ENCODE results near the gene LIMA1. TPM values are rescaled to one million over a fixed set of nuclear protein-coding genes. Genes with fewer than 3 reads are reported as not detected.
"Not testable (repeated sequence)": the region's sequence is repeated elsewhere in the genome, so short reads cannot be mapped to it uniquely, and the experiment has no call there.

The LIMA1 gene
- total and polyA plus RNA-seq, 2 donors = 46.9 to 120 TPM

GRCh38 chr12:50297027-50297426 is 13.7 kb upstream of the LIMA1 start:
- H3K27me3 ChIP-seq (ENCODE audit: control insufficient read depth in 2 of 2, insufficient read depth in 1 of 2, low read length in 1 of 2) = no peaks in the 10 kb centered on the region
- H3K36me3 ChIP-seq (ENCODE audit: control insufficient read depth in 2 of 2, insufficient read depth in 2 of 2, low read length in 1 of 2) = no peaks in the 10 kb centered on the region
- no peak for DNase-seq (ENCODE audit: low read depth in 6 of 9, low spot score in 9 of 9)
- no peaks in the 10 kb centered on the region for H3K4me1 ChIP-seq (ENCODE audit: control insufficient read depth in 2 of 2, insufficient read depth in 2 of 2, low read length in 2 of 2)
- 89% methylated on average over 3 of the region's 3 CpGs for WGBS
- no peak overlapping the region for H3K4me3 ChIP-seq (ENCODE audit: low read length in 2 of 2)
- H3K9me3 ChIP-seq (ENCODE audit: control insufficient read depth in 2 of 2, insufficient read depth in 1 of 2, low read length in 1 of 2) = no peaks in the 10 kb centered on the region
- H3K27ac ChIP-seq (ENCODE audit: low read depth in 1 of 2, low read length in 1 of 2) = no peak overlapping the region

- Histone ChIP-seq H3K4me1 (ENCODE audit: control insufficient read depth in 2 of 2, insufficient read depth in 2 of 2, low read length in 2 of 2) (no peaks in the 10 kb centered on the region), H3K4me3 (ENCODE audit: low read length in 2 of 2) (no peak overlapping the region), H3K27me3 (ENCODE audit: control insufficient read depth in 2 of 2, insufficient read depth in 1 of 2, low read length in 1 of 2) (no peaks in the 10 kb centered on the region), H3K27ac (ENCODE audit: low read depth in 1 of 2, low read length in 1 of 2) (peak overlapping the region in 1 of 2 donors; percentile 17), H3K9me3 (ENCODE audit: control insufficient read depth in 2 of 2, insufficient read depth in 1 of 2, low read length in 1 of 2) (no peaks in the 10 kb centered on the region), H3K36me3 (ENCODE audit: control insufficient read depth in 2 of 2, insufficient read depth in 2 of 2, low read length in 1 of 2) (no peaks in the 10 kb centered on the region)
- DNase-seq (ENCODE audit: low read depth in 6 of 9, low spot score in 9 of 9) = no peak
- WGBS = 95% methylated on average over 6 of the region's 6 CpGs
Measured at GRCh38 chr12:50296554-50296953, 13.2 kb upstream of the LIMA1 start.

GRCh38 chr12:50291377-50291776 is 8.1 kb upstream of the LIMA1 start:
- no peak overlapping the region for H3K4me3 ChIP-seq (ENCODE audit: low read length in 2 of 2)
- no peaks in the 10 kb centered on the region for H3K27me3 ChIP-seq (ENCODE audit: control insufficient read depth in 2 of 2, insufficient read depth in 1 of 2, low read length in 1 of 2)
- no peak for DNase-seq (ENCODE audit: low read depth in 6 of 9, low spot score in 9 of 9)
- 99% methylated on average over 1 of the region's 1 CpG for WGBS
- H3K9me3 ChIP-seq (ENCODE audit: control insufficient read depth in 2 of 2, insufficient read depth in 1 of 2, low read length in 1 of 2) = no peaks in the 10 kb centered on the region
- H3K36me3 ChIP-seq (ENCODE audit: control insufficient read depth in 2 of 2, insufficient read depth in 2 of 2, low read length in 1 of 2) = no peaks in the 10 kb centered on the region
- no peak overlapping the region for H3K27ac ChIP-seq (ENCODE audit: low read depth in 1 of 2, low read length in 1 of 2)
- H3K4me1 ChIP-seq (ENCODE audit: control insufficient read depth in 2 of 2, insufficient read depth in 2 of 2, low read length in 2 of 2) = no peaks in the 10 kb centered on the region

- H3K4me3 ChIP-seq (ENCODE audit: low read length in 2 of 2); H3K4me1 ChIP-seq (ENCODE audit: control insufficient read depth in 2 of 2, insufficient read depth in 2 of 2, low read length in 2 of 2); H3K36me3 ChIP-seq (ENCODE audit: control insufficient read depth in 2 of 2, insufficient read depth in 2 of 2, low read length in 1 of 2); H3K27me3 ChIP-seq (ENCODE audit: control insufficient read depth in 2 of 2, insufficient read depth in 1 of 2, low read length in 1 of 2); H3K9me3 ChIP-seq (ENCODE audit: control insufficient read depth in 2 of 2, insufficient read depth in 1 of 2, low read length in 1 of 2); DNase-seq (ENCODE audit: low read depth in 6 of 9, low spot score in 9 of 9); H3K27ac ChIP-seq (ENCODE audit: low read depth in 1 of 2, low read length in 1 of 2): not testable (repeated sequence)
- 93% methylated on average over 3 of the region's 3 CpGs for WGBS
Measured at GRCh38 chr12:50290692-50291091, 7.4 kb upstream of the LIMA1 start.

- peaks cover 10 to 18% of the 10 kb centered on the region in 2 donors for H3K4me1 ChIP-seq (ENCODE audit: control insufficient read depth in 2 of 2, insufficient read depth in 2 of 2, low read length in 2 of 2)
- no peaks in the 10 kb centered on the region for H3K9me3 ChIP-seq (ENCODE audit: control insufficient read depth in 2 of 2, insufficient read depth in 1 of 2, low read length in 1 of 2)
- no peak overlapping the region for H3K27ac ChIP-seq (ENCODE audit: low read depth in 1 of 2, low read length in 1 of 2)
- peaks cover 3 to 10% of the 10 kb centered on the region in 2 donors for H3K27me3 ChIP-seq (ENCODE audit: control insufficient read depth in 2 of 2, insufficient read depth in 1 of 2, low read length in 1 of 2)
- no peak for DNase-seq (ENCODE audit: low read depth in 6 of 9, low spot score in 9 of 9)
- H3K36me3 ChIP-seq (ENCODE audit: control insufficient read depth in 2 of 2, insufficient read depth in 2 of 2, low read length in 1 of 2) = no peaks in the 10 kb centered on the region
- 98% methylated on average over 7 of the region's 7 CpGs for WGBS
- H3K4me3 ChIP-seq (ENCODE audit: low read length in 2 of 2) = no peak overlapping the region
Measured at GRCh38 chr12:50287271-50287670, 4.0 kb upstream of the LIMA1 start.

GRCh38 chr12:50285253-50285652 is 1.9 kb upstream of the LIMA1 start:
- 98% methylated on average over 1 of the region's 1 CpG for WGBS
- H3K9me3 ChIP-seq (ENCODE audit: control insufficient read depth in 2 of 2, insufficient read depth in 1 of 2, low read length in 1 of 2) = no peaks in the 10 kb centered on the region
- H3K36me3 ChIP-seq (ENCODE audit: control insufficient read depth in 2 of 2, insufficient read depth in 2 of 2, low read length in 1 of 2) = no peaks in the 10 kb centered on the region
- H3K4me1 ChIP-seq (ENCODE audit: control insufficient read depth in 2 of 2, insufficient read depth in 2 of 2, low read length in 2 of 2) = peaks cover 10 to 18% of the 10 kb centered on the region in 2 donors
- no peak overlapping the region for H3K4me3 ChIP-seq (ENCODE audit: low read length in 2 of 2)
- H3K27me3 ChIP-seq (ENCODE audit: control insufficient read depth in 2 of 2, insufficient read depth in 1 of 2, low read length in 1 of 2) = peaks cover 3 to 10% of the 10 kb centered on the region in 2 donors
- no peak overlapping the region for H3K27ac ChIP-seq (ENCODE audit: low read depth in 1 of 2, low read length in 1 of 2)
- no peak for DNase-seq (ENCODE audit: low read depth in 6 of 9, low spot score in 9 of 9)

- H3K4me1 ChIP-seq (ENCODE audit: control insufficient read depth in 2 of 2, insufficient read depth in 2 of 2, low read length in 2 of 2) = peaks cover 10 to 18% of the 10 kb centered on the region in 2 donors
Measured at GRCh38 chr12:50282721-50283228, 545 bp downstream of the LIMA1 start.

GRCh38 chr12:50279501-50279900 is 3.8 kb downstream of the LIMA1 start:
- no peaks in the 10 kb centered on the region for H3K9me3 ChIP-seq (ENCODE audit: control insufficient read depth in 2 of 2, insufficient read depth in 1 of 2, low read length in 1 of 2)
- peaks cover 3 to 10% of the 10 kb centered on the region in 2 donors for H3K27me3 ChIP-seq (ENCODE audit: control insufficient read depth in 2 of 2, insufficient read depth in 1 of 2, low read length in 1 of 2)
- no peak overlapping the region for H3K4me3 ChIP-seq (ENCODE audit: low read length in 2 of 2)
- DNase-seq (ENCODE audit: low read depth in 6 of 9, low spot score in 9 of 9) = no peak
- no peak overlapping the region for H3K27ac ChIP-seq (ENCODE audit: low read depth in 1 of 2, low read length in 1 of 2)
- H3K4me1 ChIP-seq (ENCODE audit: control insufficient read depth in 2 of 2, insufficient read depth in 2 of 2, low read length in 2 of 2) = peaks cover 8 to 17% of the 10 kb centered on the region in 2 donors
- WGBS = 94% methylated on average over 4 of the region's 4 CpGs
- no peaks in the 10 kb centered on the region for H3K36me3 ChIP-seq (ENCODE audit: control insufficient read depth in 2 of 2, insufficient read depth in 2 of 2, low read length in 1 of 2)

More at GRCh38 chr12:50282721-50283228, 545 bp downstream of the LIMA1 start:
- peak in 1 of 9 donors; percentile 6 for DNase-seq (ENCODE audit: low read depth in 6 of 9, low spot score in 9 of 9)
- H3K27ac ChIP-seq (ENCODE audit: low read depth in 1 of 2, low read length in 1 of 2) = no peak overlapping the region
- H3K9me3 ChIP-seq (ENCODE audit: control insufficient read depth in 2 of 2, insufficient read depth in 1 of 2, low read length in 1 of 2) = no peaks in the 10 kb centered on the region
- WGBS = 37% methylated on average over 14 of the region's 14 CpGs
- peaks cover 3 to 10% of the 10 kb centered on the region in 2 donors for H3K27me3 ChIP-seq (ENCODE audit: control insufficient read depth in 2 of 2, insufficient read depth in 1 of 2, low read length in 1 of 2)
- peak overlapping the region; percentile 62 to 74 for H3K4me3 ChIP-seq (ENCODE audit: low read length in 2 of 2)
- H3K36me3 ChIP-seq (ENCODE audit: control insufficient read depth in 2 of 2, insufficient read depth in 2 of 2, low read length in 1 of 2) = no peaks in the 10 kb centered on the region

GRCh38 chr12:50276912-50277671 is 6.2 kb downstream of the LIMA1 start:
- Histone ChIP-seq H3K27ac (ENCODE audit: low read depth in 1 of 2, low read length in 1 of 2) (no peak overlapping the region), H3K4me1 (ENCODE audit: control insufficient read depth in 2 of 2, insufficient read depth in 2 of 2, low read length in 2 of 2) (no peaks in the 10 kb centered on the region)
- 95% methylated on average over 3 of the region's 3 CpGs for WGBS

More at GRCh38 chr12:50276912-50277671, 6.2 kb downstream of the LIMA1 start:
- no peak for DNase-seq (ENCODE audit: low read depth in 6 of 9, low spot score in 9 of 9)
- Histone ChIP-seq H3K36me3 (ENCODE audit: control insufficient read depth in 2 of 2, insufficient read depth in 2 of 2, low read length in 1 of 2) (no peaks in the 10 kb centered on the region), H3K4me3 (ENCODE audit: low read length in 2 of 2) (no peak overlapping the region), H3K9me3 (ENCODE audit: control insufficient read depth in 2 of 2, insufficient read depth in 1 of 2, low read length in 1 of 2) (no peaks in the 10 kb centered on the region), H3K27me3 (ENCODE audit: control insufficient read depth in 2 of 2, insufficient read depth in 1 of 2, low read length in 1 of 2) (no peaks in the 10 kb centered on the region)

Measured in thymus (tissue), 11 donors.